Testis (tissue), 3 donors: ENCODE data around the gene IL20RA. TPM values are rescaled to one million over a fixed set of nuclear protein-coding genes. Genes with fewer than 3 reads are reported as not detected.

Experiments used
- DNase-seq: peaks from one replicate; pipeline ENCODE4 v3.0.0-alpha.2; 2019
- H3K27ac ChIP-seq, 2 donors: fragments of 200-600 bp; sonication (generic); one replicate each; pipeline ENCODE4 v1.5.1; 2019
- H3K27me3 ChIP-seq: fragments of 200-600 bp; sonication (generic); one replicate; pipeline ENCODE4 v1.5.1; 2019
- H3K36me3 ChIP-seq: fragments of 200-600 bp; sonication (generic); one replicate; pipeline ENCODE4 v1.5.1; 2017; ENCODE audit warnings: low read depth; ENCODE audit errors: missing control alignments
- H3K4me1 ChIP-seq: fragments of 200-600 bp; sonication (generic); one replicate; pipeline ENCODE4 v1.5.1; 2019
- H3K4me3 ChIP-seq, 2 donors: fragments of 200-600 bp; sonication (generic); one replicate each; pipeline ENCODE4 v1.5.1; 2017 to 2019
- H3K9me3 ChIP-seq: fragments of 200-600 bp; sonication (generic); one replicate; pipeline ENCODE4 v1.5.1; 2017
- POLR2A ChIP-seq: fragments of 450-650 bp; IDR thresholded peaks from one replicate; pipeline ENCODE4 v1.6.1; 2017; ENCODE audit warnings: antibody characterized with exemption, mild to moderate bottlenecking, moderate library complexity
- WGBS, 2 donors: methylation state at CpG; one replicate each; pipeline ENCODE4 v1.1.5; 2018; 5-methylcytosine and 5-hydroxymethylcytosine counted together
- intact Hi-C: fragments of 100-400 bp; cut with DNase I; formaldehyde crosslinking; loops from one replicate; pipeline ENCODE4 v1.15.1; 2023; ENCODE audit warnings: low total_unique reads
- polyA plus RNA-seq: library from polyadenylated mRNA; stranded (reverse); fragments of 350-450 nt; fragmentation: Illumina TruSeq; extraction: RNeasy Lipid Tissue Mini Kit (QIAGEN cat#74804); gene quantifications from one replicate; pipeline ENCODE4 v1.2.3, GENCODE V29; 2014; ENCODE audit warnings: low read depth, low replicate concordance; ENCODE audit not compliant: insufficient read depth
- small RNA-seq, 2 donors: library from RNA; depleted of rRNA; stranded (forward); fragments of <200 nt; gene quantifications; one replicate each; pipeline ENCODE3, GENCODE V24; 2016
- total RNA-seq, 2 donors: library from RNA; depleted of rRNA; stranded (reverse); fragments of >200 nt; gene quantifications; one replicate each; pipeline ENCODE4 v1.2.3, GENCODE V29; 2016
- TF ChIP-seq, protein P1 (sequence below), 3 experiments: fragments of 450-650 bp in 2 of 3; fragments of 200-600 bp in 1 of 3; sonication (generic) in 1 of 3; IDR thresholded peaks; one replicate each; pipeline ENCODE4 v1.5.1; 2016 to 2019; ENCODE audit warnings: antibody characterized with exemption in 3 of 3, mild to moderate bottlenecking in 2 of 3, moderate library complexity in 1 of 3

The IL20RA gene
- total and polyA plus RNA-seq, 3 donors from 2014 or later = 8.4 to 16.6 (median 16.1) TPM

DNA sequence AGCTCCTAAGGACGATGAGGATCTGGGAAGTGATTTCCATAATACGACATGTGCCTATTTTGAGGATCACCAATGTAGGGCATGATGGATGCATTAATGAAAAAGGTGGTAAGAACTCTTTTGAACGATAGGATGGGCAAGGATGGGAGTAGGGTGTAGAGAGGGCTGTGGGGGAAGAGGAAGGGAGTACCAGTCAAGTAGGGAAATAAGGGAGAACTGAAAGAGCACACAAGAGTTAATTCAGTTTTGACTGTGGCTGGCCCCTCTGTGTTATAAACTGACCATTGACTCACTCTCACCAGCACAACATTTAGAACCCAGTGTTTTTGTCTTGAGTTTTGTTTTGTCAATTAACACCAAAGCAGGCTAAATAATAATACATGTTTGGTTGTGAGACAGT, 89.6 kb downstream of the IL20RA start:
- intact Hi-C loops = no loop called here
- Histone ChIP-seq H3K4me1 (no peaks in the 10 kb centered on the region), H3K4me3 (no peak overlapping the region), H3K27ac (no peak overlapping the region), H3K36me3 (no peaks in the 10 kb centered on the region), H3K9me3 (no peaks in the 10 kb centered on the region), H3K27me3 (no peaks in the 10 kb centered on the region)
- WGBS, 2 donors = 84 to 87% methylated on average over 3 of the region's 3 CpGs
- DNase-seq = no peak
- TF ChIP-seq, protein P1, sequence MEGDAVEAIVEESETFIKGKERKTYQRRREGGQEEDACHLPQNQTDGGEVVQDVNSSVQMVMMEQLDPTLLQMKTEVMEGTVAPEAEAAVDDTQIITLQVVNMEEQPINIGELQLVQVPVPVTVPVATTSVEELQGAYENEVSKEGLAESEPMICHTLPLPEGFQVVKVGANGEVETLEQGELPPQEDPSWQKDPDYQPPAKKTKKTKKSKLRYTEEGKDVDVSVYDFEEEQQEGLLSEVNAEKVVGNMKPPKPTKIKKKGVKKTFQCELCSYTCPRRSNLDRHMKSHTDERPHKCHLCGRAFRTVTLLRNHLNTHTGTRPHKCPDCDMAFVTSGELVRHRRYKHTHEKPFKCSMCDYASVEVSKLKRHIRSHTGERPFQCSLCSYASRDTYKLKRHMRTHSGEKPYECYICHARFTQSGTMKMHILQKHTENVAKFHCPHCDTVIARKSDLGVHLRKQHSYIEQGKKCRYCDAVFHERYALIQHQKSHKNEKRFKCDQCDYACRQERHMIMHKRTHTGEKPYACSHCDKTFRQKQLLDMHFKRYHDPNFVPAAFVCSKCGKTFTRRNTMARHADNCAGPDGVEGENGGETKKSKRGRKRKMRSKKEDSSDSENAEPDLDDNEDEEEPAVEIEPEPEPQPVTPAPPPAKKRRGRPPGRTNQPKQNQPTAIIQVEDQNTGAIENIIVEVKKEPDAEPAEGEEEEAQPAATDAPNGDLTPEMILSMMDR (IDR thresholded peaks at IDR 0.05) = no peak
- no peak for TF ChIP-seq POLR2A

DNA sequence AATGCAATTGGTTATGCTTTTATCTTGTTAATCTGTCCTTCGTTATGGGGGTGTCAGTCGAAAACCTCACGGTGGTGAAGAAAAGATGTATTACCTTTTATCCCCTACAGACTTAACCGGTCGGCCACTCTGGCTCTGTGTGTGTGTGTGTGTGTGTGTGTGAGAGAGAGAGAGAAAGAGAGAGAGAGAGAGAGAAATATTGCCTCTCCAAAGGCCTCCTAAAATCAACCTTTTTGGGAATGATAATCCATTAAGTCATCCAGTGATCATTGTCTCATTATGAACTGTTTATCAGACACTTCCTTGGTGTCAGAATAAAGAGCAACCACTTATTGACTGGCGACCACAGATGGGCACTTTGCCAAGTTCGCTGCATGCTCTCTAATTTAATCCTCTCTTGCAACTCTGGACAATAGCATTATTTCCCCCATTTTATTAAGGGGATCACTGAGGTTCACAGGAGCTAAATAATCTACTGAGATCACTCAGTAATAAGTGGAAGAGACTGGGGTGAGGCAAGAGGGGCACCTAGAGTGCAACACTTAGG, 92.0 kb downstream of the IL20RA start:
- intact Hi-C loops = no loop called here
- Histone ChIP-seq H3K9me3 (no peaks in the 10 kb centered on the region), H3K4me3 (no peak overlapping the region), H3K27ac (no peak overlapping the region), H3K4me1 (no peaks in the 10 kb centered on the region), H3K36me3 (no peaks in the 10 kb centered on the region), H3K27me3 (no peaks in the 10 kb centered on the region)
- TF ChIP-seq POLR2A = no peak
- TF ChIP-seq, protein P1 (IDR thresholded peaks at IDR 0.05) = no peak
- DNase-seq = no peak
- 55 to 71% methylated on average over 7 of the region's 7 CpGs for WGBS, 2 donors

DNA sequence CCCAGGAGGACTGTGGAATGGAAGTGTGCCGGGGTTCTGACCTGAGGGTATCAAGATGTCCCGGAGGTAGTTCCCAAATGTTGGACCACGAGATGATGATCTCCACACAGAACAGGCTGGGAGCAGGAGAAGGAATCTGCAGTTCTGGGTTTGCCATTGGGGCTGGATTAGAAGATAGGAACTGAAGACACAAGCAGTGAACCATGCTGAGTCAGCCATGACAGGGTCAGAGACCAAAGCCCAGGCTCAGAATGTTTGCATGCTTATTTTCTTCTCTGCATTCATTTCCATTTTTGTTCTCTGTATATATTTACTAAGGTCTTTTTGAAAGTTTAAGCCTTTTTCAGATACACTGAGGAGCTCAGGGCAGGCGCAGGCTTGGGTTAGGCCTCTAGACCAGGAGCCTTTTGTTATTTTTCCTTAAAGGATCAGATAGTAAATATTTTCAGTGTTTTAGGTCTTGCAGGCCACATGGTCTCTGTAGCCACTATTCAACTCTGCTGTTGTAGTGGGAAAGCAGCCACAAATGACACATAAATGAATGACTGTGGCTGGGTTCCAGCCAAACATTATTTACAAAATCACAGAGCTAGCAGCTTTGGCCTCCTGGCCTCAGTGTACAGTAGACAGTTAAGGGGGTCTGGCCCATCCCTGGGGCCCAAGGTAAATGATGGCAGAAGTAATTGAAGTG, 94.2 kb downstream of the IL20RA start:
- intact Hi-C loops = no loop called here
- DNase-seq = no peak
- TF ChIP-seq POLR2A = no peak
- TF ChIP-seq, protein P1 (IDR thresholded peaks at IDR 0.05) = no peak
- no peaks in the 10 kb centered on the region for H3K4me1 ChIP-seq
- H3K36me3 ChIP-seq = no peaks in the 10 kb centered on the region
- WGBS, 2 donors = 68 to 72% methylated on average over 4 of the region's 4 CpGs
- H3K4me3 ChIP-seq = no peak overlapping the region
- no peaks in the 10 kb centered on the region for H3K27me3 ChIP-seq
- H3K27ac ChIP-seq = no peak overlapping the region
- H3K9me3 ChIP-seq = no peaks in the 10 kb centered on the region

Small RNAs within 50 kb of the gene (small RNA-seq; reads per million reads assigned to genes)
- gene RPL35AP3 = 0 reads per million in 2 donors

Other genes starting within 250 kb of the IL20RA start
- 10 to 100 TPM; 16.6 to 18.5 TPM for gene PEX7, start 222.4 kb downstream of the IL20RA start, total RNA-seq
- 28.6 TPM for gene PEX7, start 222.4 kb downstream of the IL20RA start, polyA plus RNA-seq
- gene SLC35D3, start 122.7 kb downstream of the IL20RA start, total RNA-seq = not detected
- not detected for gene SLC35D3, start 122.7 kb downstream of the IL20RA start, polyA plus RNA-seq
- gene IL22RA2, start 128.7 kb upstream of the IL20RA start, total RNA-seq = not detected
- gene IL22RA2, start 128.7 kb upstream of the IL20RA start, polyA plus RNA-seq = not detected
- 10 to 100 TPM; 46.4 to 47.8 TPM for gene IFNGR1, start 174.4 kb upstream of the IL20RA start, total RNA-seq
- gene IFNGR1, start 174.4 kb upstream of the IL20RA start, polyA plus RNA-seq = 49.6 TPM